HG03103 (cell line): ENCODE data around the gene RFPL3.
"Not testable (repeated sequence)": the region's sequence is repeated elsewhere in the genome, so short reads cannot be mapped to it uniquely, and the experiment has no call there.

ENCODE experiments used
- ATAC-seq: cut with Tn5 transposase; IDR thresholded peaks from one replicate; pipeline ENCODE4 v1.9.1; 2021; ENCODE audit warnings: low read depth; ENCODE audit not compliant: unreplicated experiment

Gene RFPL3

DNA sequence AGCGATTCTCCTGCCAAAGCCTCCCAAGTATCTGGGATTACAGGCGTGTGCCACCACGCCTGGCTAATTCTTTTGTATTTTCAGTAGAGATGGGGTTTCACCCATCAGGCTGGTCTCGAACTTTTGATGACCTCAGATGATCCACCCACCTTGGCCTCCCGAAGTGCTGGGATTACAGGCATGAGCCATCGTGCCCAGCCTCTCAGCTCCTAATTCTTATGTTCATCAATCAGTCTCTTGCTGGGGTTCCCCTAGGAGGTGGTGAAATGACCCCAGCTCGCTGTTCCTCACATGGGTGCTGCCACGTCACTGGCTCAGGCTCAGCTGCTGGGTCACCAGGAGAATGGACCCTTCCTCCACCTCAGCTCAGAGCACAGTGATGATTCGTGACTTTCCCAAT is at the start of gene RFPL3:
RFPL3 (plus strand) TSS at position 301 of the 400 bp plus-strand sequence. CDS start 205 bp downstream, outside the sequence.
- not testable (repeated sequence) for ATAC-seq

DNA sequence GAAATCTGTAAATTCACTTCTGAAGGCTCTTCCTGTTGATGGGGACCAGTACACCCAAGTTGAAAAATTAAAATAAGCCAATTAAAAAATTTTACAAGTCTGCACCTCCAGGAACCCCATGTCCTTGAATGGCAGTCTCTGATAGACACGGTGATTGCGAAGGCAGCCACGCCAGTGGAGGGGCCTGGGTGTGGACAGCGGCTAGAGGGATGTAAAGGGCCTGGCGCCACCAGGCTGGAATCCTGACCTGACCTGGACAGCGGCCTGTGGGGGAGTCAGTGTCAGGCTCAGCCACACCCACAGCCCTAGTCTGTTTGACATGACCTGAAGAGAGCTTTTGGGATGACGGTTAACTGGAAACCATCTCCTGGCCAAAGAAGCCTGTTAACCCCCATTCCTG is 49.5 kb upstream of the RFPL3 start:
- no peak for ATAC-seq

DNA sequence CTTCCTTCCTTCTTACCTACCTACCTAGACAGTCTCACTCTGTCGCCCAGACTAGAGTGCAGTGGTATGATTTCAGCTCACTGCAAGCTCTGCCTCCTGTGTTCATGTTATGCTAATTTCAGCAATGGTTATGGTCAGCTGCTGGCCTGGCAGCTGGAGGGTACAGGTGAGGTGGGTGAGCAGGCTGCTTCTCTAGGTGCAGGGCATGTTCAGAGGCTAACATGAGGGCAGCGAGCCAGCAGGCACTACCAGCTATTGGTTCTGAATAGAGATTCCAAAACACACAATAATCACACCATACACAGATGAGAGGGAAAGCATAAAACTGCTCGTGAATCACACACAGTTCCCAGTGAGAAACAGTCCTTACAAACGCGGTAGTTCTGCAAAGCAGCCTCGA is 48.7 kb upstream of the RFPL3 start:
- ATAC-seq, result no peak

DNA sequence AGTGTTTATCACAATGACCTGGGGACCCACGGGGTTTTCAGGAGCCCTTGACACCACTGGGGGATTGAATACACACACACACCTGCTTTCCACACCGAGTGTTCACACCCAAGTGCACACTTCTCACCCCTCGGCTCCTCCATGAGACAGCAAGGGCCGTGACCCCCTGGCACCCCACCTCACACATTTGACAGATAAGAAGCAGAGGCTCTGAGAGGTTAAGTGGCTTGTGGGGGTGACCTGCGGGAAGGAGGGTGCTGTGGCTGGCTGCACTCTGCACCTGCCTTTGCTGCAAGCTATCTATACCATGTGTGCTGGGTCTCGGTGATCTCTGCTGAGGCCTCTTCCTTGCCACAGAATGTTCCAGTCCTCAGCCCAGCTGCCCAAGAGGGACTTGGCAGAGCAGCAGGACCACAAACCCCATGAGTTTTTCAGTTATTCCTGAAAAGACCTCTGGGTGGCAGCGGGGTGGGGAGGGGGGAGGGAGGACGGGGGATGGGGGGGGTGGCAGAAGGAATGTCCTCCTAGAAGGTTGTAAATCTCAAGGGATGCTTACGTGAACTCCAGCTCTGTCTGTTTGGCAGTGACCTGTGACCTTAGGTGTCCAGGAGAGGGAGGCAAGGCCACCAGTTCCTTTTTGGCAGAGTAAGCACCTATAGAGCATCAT is 47.9 kb upstream of the RFPL3 start:
- ATAC-seq, result no peak

DNA sequence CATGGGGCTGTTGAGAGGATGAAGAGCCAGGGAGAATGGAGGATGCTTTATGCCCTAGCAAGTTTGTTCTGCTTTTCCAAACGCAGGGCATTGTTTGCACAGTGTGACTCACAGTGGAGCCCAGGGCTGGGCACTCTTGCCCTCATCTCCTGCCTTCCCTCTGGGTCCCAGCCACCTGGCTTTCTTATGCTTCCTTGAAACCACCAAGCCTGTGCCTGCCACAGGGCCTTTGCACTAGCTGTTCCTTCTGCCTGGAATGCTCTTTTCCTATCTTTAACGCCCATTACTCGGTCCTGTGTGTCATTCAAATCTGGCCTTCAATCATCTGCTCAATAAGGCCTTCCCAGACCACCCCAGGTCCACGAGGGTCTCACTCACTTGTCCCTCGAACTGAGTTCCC is 46.9 kb upstream of the RFPL3 start:
- ATAC-seq, result no peak

DNA sequence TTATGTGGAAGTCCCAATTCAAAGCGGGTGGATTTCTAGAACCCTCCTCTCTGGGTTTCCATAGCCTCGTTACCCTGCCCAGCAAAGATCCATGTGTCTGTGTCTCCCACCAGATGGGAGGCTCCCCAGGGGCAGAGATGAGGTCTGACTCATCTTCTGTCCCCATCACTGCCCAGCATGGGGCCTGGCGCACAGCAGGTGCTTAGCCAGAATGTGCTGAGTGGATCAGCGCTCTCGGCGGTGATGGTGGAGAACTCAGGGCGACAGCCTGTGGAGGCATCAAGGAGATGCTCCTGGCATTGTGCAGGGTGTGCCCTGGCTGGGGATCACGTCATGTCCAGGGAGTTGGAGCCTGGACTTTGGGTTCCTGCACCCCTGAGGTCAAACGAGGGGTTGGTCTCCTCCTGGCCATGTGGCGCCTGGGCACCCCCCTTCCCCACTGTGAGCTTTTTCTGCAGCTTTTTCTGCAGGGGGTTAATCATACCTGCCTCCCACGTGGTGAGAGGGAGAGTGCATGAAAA is 46.1 kb upstream of the RFPL3 start:
- ATAC-seq, result no peak

DNA sequence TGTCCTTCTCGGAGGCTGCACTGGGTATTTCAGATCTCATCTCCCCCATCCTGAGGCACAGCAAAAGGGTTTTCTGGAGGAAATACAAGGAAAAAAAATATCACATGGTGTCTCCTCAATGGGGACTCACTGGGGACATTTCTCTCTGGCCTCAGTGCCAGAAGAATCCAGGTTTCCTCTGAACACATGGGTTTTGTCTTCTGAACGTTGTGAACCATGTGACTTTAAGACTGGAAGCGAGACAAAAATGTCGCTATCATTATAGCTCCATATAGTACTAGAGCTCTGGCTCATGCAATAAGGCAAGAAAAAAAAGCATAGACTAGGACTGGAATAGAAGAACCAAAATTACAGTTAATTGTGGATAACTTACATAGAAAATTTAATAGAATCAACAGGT is 44.9 kb upstream of the RFPL3 start:
- ATAC-seq, result no peak

DNA sequence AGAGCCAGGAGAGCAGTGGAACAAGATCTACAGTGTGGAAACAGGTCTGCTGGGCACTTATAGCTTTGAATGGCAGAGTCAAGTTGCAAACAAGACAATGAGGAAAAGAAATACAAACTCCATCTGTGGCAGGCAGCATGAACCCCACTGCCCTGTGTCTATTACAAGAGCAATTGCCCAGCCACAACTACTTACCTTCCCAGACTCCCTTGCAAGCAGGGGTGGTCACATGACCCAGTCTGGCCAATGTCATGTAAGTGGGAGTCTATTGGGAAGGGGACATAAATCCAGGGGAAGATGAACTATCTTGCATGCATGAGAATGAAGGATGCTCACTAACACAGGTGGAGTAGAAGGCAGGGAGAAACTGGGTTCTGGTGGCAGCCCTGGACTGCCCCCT is 44.1 kb upstream of the RFPL3 start:
- no peak for ATAC-seq

DNA sequence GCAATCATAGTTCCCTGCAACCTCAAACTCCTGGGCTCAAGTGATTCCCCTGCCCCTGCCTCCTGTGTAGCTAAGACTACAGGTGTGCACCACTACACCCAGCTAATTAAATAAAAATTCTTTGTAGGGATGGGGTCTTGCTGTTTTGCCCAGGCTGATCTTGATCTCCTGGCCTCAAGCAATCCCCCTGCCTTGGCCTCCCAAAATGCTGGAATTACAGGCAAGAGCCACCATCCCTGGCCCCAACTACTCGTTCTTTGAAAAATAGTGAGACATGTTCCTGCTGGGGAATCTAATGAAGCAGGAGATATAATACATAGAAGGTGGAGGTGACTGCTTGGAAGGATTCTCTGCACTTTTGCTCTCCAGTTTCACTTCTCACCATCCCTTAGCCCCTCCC is 40.1 kb upstream of the RFPL3 start:
- no peak for ATAC-seq

DNA sequence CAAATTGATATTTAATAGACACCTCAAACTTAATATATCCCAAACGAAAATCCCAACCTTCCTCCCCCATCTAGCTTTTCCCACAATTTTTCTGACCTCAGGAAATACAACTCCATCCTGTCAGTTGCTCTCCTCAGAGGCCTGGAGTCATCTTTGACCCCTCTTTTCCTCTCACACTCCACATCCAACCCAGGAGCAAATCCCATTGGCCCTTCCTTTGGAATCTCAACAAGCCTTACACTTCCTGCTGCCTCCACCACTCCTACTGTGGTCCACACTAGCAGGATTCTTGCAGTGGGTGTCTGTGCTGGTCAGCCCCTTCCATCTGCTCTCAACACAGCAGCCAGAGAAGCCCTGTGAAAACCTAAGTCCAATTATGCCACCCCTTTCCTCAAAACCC is 39.3 kb upstream of the RFPL3 start:
- no peak for ATAC-seq

DNA sequence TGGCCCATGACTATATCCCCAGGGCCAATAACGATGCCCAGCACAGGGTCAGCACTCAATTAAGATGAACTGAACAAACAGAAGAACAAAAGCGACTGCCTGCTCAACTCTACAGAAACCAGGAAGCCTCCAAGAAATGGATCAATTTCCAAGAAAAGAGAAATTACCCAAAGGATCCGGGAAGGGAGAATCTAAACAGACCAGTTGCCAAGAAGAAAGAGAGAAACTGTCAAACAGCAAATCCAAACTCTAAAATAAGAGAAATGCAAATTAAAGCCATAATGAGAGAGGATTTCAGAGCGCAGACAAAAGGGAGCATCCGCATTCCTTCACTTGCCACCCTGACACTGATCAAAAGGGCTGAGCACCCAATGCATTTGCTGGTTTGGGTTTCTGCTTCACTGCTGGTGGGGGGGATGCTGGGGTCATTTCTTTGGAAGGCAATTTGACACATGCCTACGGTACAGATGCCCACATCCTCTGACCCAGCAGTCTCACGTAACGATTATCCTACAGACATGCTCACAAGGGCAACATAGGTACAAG is 37.7 kb upstream of the RFPL3 start:
- no peak for ATAC-seq

DNA sequence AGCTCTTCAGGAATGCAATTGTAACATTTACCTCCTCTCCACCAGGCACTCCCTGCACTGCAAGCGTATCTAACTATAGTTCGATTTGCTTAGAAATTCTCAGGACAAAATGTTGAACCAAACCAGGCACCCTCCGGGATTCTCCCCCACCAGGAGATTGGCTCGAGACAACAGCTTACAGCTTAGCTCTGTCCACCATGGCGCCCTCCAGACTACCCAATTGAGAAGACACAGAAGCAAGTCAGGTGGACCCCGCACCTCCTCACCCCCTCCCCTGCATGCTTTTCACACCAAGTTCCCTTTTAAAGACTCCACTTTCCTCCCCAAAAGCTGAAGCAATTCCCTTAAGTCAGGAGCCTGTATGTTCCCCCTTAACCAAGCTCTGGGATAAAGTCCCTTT is 34.7 kb upstream of the RFPL3 start:
- no peak for ATAC-seq

DNA sequence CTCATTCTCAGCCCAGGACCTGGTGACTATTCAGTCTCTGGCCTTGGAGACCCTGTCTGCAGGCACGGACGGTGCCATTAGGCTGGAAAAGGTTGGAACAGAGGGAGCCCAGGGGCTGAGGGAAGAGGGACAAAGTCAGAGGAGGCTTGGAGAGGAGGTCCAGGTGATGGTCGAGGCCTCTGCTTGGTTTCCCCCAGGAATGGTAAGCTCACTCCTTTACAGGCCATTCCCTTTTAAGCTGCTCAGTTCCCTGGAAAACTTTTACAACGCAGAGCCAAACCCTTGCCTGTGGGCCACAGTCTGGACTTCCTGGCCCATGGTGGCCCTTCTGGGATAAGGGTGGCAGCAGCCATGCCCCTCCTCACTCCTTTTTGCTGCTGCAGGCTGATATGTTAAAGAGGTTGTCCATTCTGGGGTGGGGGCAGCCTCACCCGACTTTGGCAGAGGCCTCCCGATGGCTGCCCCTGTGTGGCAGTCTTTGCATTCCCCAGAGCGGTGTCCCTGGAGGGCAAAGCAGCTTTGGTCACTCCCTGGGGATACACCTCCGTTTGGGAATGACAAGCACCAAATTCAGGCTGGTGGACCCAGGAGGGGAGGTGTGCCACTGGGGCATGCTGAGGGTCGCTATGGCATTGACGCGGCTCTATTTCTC is 34.0 kb upstream of the RFPL3 start:
- no peak for ATAC-seq

DNA sequence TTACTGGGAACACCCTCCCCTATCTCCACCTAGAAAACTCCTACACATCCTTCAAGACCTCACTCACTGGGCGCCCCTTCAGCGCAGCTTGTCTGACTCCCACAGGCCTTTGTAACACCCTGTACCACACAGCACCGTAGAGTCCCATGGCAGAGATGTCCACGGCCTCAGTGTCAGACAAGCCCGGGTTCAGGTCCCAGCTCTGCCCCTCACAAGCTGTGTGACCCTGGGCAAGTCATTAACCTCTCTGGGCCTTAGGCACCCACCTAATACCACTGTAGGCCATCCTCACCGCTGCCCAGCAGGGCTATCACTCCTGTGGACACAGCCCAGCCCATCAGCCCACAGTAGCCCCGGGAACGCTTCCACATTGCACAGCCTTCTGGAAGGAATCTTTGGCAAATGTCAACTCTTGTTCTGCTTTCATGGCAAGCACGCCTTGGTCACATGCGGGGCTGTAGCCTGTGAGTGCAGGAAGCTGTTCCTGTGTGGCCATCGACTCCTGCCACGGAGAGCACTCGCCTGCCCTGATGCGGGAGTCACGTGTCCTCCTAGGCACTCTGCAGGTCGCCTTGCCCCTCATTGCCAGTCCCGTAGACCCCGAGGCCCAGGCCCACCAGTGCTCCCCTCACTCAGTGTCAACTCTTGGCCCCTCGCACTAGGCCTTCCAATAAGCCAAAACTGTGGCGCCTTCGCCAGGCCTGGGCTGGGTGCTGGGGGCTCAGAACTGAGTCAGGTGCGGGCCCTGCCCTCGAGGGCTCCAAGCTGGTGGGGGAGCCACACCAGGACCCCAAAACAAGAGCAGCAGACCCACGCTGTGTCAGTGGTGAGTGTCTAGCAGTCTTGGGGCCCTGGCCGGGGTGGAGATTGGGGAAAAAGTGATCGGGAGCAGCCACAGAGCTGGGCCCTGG is 32.9 kb upstream of the RFPL3 start:
- no peak for ATAC-seq

DNA sequence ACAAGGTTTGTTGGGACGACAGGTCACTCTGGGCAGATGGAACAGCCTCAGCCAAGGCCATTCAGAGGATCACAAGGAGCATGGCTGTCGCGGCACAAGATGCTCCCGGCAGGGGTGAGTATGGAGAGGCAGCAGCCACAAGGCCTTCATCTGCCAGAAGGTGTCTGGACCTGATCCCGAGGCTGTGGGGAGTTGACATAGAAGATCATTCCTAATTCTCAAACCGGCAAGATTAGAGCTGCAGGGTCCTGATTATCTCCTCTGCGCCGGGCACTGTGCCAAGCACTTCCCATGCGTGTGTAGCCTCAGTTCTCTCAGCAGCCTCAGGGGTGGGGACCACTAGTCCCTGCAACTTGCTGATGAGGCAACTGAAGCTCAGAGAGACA is 32.3 kb upstream of the RFPL3 start:
- ATAC-seq, result no peak

DNA sequence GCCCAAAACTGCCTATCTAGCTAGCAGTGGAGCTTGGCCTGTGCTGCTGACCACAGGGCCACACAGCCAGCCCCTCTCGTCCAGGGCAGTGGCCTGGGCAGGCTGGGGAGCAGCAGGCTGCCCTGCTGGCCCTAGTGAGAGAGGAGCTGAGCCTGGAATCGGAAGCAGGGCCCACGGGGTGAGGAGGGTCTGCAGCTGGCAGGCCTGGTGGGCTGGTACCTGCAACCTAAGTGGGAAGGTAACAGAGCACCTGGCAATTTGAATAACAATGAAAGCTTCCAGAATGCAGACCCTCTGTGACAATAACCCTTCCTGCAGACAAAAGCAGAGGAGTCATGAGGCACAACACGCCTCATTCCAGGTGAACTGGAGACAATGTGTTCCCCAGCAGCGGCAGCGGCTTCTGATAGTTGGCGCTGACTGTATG is 31.8 kb upstream of the RFPL3 start:
- ATAC-seq, result no peak

DNA sequence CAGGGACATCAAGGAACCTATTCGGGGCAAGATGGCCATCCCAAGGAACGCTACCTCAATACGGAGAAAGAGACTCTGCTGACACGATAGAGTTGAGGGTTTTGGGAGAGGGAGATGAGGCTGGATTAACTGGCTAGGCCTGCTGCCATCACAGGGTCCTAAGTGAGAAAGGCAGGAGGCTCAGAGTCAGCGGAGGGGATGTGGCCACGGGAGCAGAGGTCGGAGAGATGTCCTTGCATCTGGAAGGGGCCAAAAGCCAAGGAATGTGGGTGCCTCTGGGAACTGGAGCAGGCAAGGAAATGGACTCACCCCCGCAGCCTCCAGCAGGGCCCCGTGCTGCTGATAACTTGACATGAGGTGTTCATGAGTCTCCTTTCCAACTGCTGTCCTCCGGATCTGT is 31.0 kb upstream of the RFPL3 start:
- no peak for ATAC-seq

DNA sequence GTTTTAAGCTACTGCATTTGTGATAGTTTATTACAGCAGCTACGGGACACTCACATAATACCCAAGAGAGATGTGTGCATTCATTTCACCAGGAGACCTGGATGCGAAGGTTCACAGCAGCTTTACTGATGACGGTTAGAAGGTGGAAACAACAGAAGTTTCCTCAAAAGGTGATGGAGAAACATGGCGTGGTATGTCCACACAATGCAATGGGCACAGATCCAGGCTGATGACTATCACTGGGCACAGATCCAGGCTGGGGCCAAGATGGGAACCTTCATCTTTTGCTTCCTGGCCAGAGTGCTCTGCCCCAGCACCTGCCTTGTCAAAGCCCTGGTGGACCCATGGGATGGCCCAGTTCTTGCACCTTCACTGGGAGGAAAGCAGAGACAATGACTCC is 30.6 kb upstream of the RFPL3 start:
- ATAC-seq, result no peak

DNA sequence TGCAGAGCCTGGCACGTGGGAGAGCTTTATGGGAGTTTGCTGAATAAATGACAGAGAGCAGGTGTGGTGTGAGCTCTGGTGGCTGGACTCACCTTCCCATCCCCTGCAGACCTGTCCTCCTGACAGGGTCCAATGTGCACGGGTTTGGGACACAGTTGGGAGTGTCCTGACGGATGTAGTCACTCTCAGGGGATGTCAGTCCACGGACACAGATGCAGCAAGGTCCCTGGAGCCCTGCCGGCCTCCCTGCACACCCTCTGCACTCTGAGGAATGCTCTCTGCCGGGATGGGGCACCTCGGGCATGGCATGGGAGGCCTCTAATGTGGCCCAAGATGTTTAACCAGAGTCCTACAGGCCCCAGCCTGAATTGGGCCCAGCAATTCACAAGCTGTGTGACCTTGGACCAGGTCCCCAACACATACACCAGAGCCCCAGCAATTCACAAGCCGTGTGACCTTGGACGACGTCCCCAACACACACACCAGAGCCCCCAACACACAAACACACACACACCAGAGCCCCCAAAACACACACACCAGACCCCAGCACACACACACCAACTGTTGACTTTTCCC is 30.0 kb upstream of the RFPL3 start:
- no peak for ATAC-seq

DNA sequence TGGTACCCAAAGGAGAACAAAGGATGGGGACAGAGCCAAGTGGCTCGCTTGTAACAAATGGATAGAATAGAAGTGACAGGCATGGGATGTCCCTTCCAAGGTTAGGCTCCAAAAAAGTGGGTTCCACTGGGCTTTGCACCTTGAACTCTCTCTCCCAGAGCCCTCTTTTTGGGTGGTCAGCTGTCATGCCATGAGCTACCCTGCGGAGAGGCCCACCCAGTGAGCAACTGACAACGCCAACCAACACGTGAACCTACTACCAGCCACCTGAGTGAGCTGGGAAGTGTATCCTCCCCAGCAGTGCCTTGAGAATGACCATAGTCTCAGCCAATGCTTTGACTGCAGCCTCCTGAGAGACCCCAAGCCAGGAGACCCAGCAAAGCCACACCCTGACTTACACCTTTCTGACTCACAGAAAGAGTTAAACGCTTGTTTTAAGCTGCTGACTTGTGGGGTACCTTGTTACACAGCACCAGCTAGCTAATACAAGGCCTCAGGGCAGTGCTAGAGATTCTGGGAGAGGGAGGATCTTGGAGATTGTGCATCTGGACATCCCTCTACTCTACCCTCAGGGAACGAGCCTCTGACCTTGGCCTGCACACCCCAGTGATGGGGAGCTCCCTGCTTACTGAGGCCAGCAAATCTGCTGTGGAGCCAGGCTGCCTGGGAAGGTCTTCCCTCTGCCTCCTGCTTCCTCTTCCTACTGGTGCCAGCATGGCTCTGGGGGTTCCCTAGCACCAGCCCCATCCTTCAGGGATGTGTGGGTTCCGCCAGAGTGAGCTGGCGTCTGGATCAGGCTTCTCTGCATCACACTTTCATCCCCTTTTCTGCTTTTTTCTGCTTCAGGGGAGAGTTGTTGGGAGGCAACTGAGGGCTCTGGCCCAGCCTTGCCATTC is 29.1 kb upstream of the RFPL3 start:
- ATAC-seq, result no peak
